SK-N-SH treated with all-trans-retinoic acid at 6 μM for 48 hours (cell line): ENCODE measurements around the gene PHGDH.

Experiments used
- ATAC-seq: fragments of 200-7000 bp; cut with Tn5 transposase; 3 replicates; pipeline ENCODE4 v1.9.1; 2020; ENCODE audit warnings: mild to moderate bottlenecking, moderate library complexity
- ARNTL ChIP-seq: fragments of 450-650 bp; formaldehyde crosslinking; IDR thresholded peaks from 2 replicates; pipeline ENCODE4 v1.5.0; 2020; ENCODE audit warnings: low read depth, mild to moderate bottlenecking, moderate library complexity, borderline replicate concordance
- BACH2 ChIP-seq: fragments of 250-450 bp; sonication (Bioruptor Pico); IDR thresholded peaks from 2 replicates; pipeline ENCODE4 v1.9.0; 2021; ENCODE audit warnings: mild to moderate bottlenecking, borderline replicate concordance
- CREB5 ChIP-seq: fragments of 250-450 bp; sonication (Bioruptor Pico); IDR thresholded peaks from 2 replicates; pipeline ENCODE4 v1.5.1; 2020; ENCODE audit warnings: low read depth, mild to moderate bottlenecking, moderate library complexity
- CSDC2 ChIP-seq: fragments of 250-450 bp; sonication (Bioruptor Pico); IDR thresholded peaks from 2 replicates; pipeline ENCODE4 v1.5.0; 2020; ENCODE audit warnings: mild to moderate bottlenecking, moderate library complexity
- ESRRG ChIP-seq: fragments of 250-450 bp; sonication (Bioruptor Pico); IDR thresholded peaks from 2 replicates; pipeline ENCODE4 v1.6.1; 2021; ENCODE audit warnings: mild to moderate bottlenecking
- GLIS3 ChIP-seq: fragments of 250-450 bp; sonication (Bioruptor Pico); IDR thresholded peaks from 2 replicates; pipeline ENCODE4 v1.5.0; 2020; ENCODE audit warnings: mild to moderate bottlenecking, moderate library complexity
- OSR1 ChIP-seq: fragments of 250-450 bp; sonication (Bioruptor Pico); IDR thresholded peaks from 2 replicates; pipeline ENCODE4 v1.8.0; 2022; ENCODE audit warnings: moderate library complexity, mild to moderate bottlenecking, inconsistent platforms
- POU6F1 ChIP-seq: fragments of 250-450 bp; sonication (Bioruptor Pico); IDR thresholded peaks from 2 replicates; pipeline ENCODE4 v1.8.0; 2021; ENCODE audit warnings: low read depth, mild to moderate bottlenecking, moderate library complexity, borderline replicate concordance
- PPARA ChIP-seq: fragments of 250-450 bp; sonication (Bioruptor Pico); IDR thresholded peaks from 2 replicates; pipeline ENCODE4 v1.5.0; 2020; ENCODE audit warnings: mild to moderate bottlenecking, borderline replicate concordance
- RARB ChIP-seq: fragments of 250-450 bp; sonication (Bioruptor Pico); IDR thresholded peaks from 2 replicates; pipeline ENCODE4 v1.8.0; 2021; ENCODE audit warnings: mild to moderate bottlenecking, moderate library complexity
- TCF4 ChIP-seq: fragments of 250-450 bp; sonication (Bioruptor Pico); IDR thresholded peaks from 2 replicates; pipeline ENCODE4 v1.8.0; 2021; ENCODE audit warnings: mild to moderate bottlenecking, moderate library complexity, borderline replicate concordance
- TOX ChIP-seq: fragments of 250-450 bp; sonication (Bioruptor Pico); IDR thresholded peaks from 2 replicates; pipeline ENCODE4 v1.8.0; 2021; ENCODE audit warnings: mild to moderate bottlenecking, moderate library complexity, borderline replicate concordance
- ZC3H10 ChIP-seq: fragments of 250-450 bp; sonication (Bioruptor Pico); IDR thresholded peaks from 2 replicates; pipeline ENCODE4 v1.5.1; 2021; ENCODE audit warnings: mild to moderate bottlenecking, moderate library complexity
- ZFP3 ChIP-seq: fragments of 250-450 bp; sonication (Bioruptor Pico); IDR thresholded peaks from 2 replicates; pipeline ENCODE4 v1.5.0; 2020; ENCODE audit warnings: mild to moderate bottlenecking, moderate library complexity
- ZFP30 ChIP-seq: fragments of 450-650 bp; formaldehyde crosslinking; IDR thresholded peaks from 2 replicates; pipeline ENCODE4 v1.5.0; 2022; ENCODE audit warnings: mild to moderate bottlenecking, moderate library complexity
- ZNF565 ChIP-seq: fragments of 450-650 bp; formaldehyde crosslinking; conservative IDR thresholded peaks from 2 replicates; pipeline ENCODE4 v1.5.0; 2020; ENCODE audit warnings: low read depth, mild to moderate bottlenecking, moderate library complexity
- ZNF70 ChIP-seq: fragments of 450-650 bp; formaldehyde crosslinking; IDR thresholded peaks from 2 replicates; pipeline ENCODE4 v1.5.0; 2020; ENCODE audit warnings: mild to moderate bottlenecking, moderate library complexity
- ZNF8 ChIP-seq: fragments of 450-650 bp; formaldehyde crosslinking; IDR thresholded peaks from 2 replicates; pipeline ENCODE4 v1.5.0; 2020; ENCODE audit warnings: mild to moderate bottlenecking, moderate library complexity
- TF ChIP-seq, protein P1 (sequence below): fragments of 250-450 bp; sonication (Bioruptor Pico); IDR thresholded peaks from 2 replicates; pipeline ENCODE4 v1.5.1; 2021; ENCODE audit warnings: mild to moderate bottlenecking, moderate library complexity
- TF ChIP-seq, protein P2 (sequence below): fragments of 250-450 bp; sonication (Bioruptor Pico); IDR thresholded peaks from 2 replicates; pipeline ENCODE4 v1.8.0; 2020; ENCODE audit warnings: mild to moderate bottlenecking, moderate library complexity, borderline replicate concordance

The PHGDH gene

DNA sequence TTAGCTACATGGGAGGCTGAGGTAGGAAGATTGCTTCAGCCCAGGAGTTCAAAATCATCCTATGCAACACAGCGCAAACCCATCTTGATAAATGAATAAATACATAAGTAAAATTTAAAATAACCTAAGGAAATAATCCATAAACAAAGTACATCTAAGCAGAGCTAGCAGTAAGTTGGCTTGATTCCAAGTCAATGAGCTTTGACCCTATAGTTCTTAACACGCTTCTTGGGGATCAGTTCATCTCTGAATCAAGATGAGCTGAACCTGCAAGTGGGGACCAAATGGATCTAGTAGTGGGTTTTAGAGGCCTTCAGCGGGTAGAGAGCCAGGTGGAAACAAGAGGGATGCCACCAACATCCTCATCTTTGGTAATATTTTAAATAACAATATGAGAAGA is 31.5 kb upstream of the PHGDH start:
- TF ChIP-seq, protein P1, sequence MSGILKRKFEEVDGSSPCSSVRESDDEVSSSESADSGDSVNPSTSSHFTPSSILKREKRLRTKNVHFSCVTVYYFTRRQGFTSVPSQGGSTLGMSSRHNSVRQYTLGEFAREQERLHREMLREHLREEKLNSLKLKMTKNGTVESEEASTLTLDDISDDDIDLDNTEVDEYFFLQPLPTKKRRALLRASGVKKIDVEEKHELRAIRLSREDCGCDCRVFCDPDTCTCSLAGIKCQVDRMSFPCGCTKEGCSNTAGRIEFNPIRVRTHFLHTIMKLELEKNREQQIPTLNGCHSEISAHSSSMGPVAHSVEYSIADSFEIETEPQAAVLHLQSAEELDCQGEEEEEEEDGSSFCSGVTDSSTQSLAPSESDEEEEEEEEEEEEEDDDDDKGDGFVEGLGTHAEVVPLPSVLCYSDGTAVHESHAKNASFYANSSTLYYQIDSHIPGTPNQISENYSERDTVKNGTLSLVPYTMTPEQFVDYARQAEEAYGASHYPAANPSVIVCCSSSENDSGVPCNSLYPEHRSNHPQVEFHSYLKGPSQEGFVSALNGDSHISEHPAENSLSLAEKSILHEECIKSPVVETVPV (CRISPR knock-in tag): no peak
- TF ChIP-seq ARNTL (CRISPR knock-in tag) (no peak), ESRRG (CRISPR knock-in tag) (no peak), PPARA (CRISPR knock-in tag) (no peak), TOX (no peak), CSDC2 (CRISPR knock-in tag) (no peak), ZC3H10 (no peak), ZNF565 (CRISPR knock-in tag) (no peak), GLIS3 (no peak), ZNF70 (CRISPR knock-in tag) (no peak)
- TF ChIP-seq, protein P2, sequence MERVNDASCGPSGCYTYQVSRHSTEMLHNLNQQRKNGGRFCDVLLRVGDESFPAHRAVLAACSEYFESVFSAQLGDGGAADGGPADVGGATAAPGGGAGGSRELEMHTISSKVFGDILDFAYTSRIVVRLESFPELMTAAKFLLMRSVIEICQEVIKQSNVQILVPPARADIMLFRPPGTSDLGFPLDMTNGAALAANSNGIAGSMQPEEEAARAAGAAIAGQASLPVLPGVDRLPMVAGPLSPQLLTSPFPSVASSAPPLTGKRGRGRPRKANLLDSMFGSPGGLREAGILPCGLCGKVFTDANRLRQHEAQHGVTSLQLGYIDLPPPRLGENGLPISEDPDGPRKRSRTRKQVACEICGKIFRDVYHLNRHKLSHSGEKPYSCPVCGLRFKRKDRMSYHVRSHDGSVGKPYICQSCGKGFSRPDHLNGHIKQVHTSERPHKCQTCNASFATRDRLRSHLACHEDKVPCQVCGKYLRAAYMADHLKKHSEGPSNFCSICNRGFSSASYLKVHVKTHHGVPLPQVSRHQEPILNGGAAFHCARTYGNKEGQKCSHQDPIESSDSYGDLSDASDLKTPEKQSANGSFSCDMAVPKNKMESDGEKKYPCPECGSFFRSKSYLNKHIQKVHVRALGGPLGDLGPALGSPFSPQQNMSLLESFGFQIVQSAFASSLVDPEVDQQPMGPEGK: no peak
- ATAC-seq: no peak

DNA sequence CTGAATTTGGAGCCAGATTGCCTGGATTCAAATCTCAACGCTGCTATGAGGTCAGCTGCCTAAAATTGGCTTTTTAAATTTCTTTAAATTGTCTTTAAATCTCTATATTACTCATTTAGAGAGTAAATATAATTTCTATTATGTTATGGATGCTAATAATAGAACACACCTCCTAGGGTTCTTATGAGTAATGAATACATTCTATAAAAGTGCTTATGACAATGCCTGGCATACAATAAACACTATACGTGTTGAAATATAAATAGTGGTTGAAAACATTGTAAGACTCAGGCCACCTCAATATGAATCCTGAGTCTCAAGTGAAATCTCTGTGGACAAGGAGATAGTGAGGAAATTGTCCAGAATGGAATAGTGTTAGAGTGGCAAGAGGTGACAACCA is 31.0 kb upstream of the PHGDH start:
- TF ChIP-seq ZFP30 (no peak), CREB5 (no peak), PPARA (CRISPR knock-in tag) (no peak), ARNTL (CRISPR knock-in tag) (no peak), RARB (CRISPR knock-in tag) (no peak), ESRRG (CRISPR knock-in tag) (no peak), TOX (no peak), OSR1 (no peak), GLIS3 (no peak), ZC3H10 (no peak), ZFP3 (CRISPR knock-in tag) (no peak), TCF4 (CRISPR knock-in tag) (no peak), ZNF8 (CRISPR knock-in tag) (no peak), BACH2 (CRISPR knock-in tag) (no peak), POU6F1 (CRISPR knock-in tag) (no peak)
- TF ChIP-seq, protein P2: no peak

DNA sequence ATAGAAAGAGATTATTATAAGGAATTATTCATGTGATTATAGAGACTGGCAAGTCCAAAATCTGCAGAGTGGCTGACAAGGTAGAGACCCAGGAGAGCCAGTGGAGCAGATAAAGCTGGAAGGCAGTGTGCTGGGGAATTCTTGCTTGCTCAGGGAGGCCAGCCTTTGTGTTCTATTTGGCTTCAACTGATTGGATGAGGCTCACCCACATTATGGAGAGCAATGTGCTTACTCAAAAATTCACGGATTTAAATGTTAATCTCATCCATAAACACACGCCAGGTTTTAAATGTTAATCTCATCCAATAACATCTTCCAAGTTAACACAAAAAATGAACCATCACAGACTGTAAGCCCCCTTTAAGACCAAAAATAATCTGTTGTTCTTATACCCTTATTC is 30.2 kb upstream of the PHGDH start:
- no peak for ATAC-seq
- TF ChIP-seq BACH2 (CRISPR knock-in tag) (no peak), POU6F1 (CRISPR knock-in tag) (no peak), CREB5 (no peak)
- TF ChIP-seq, protein P1 (CRISPR knock-in tag): no peak

More for the DNA sequence above, 31.0 kb upstream of the PHGDH start:
- ATAC-seq: no peak
